CD14-positive monocyte (primary cell): Measurements from ENCODE around the gene AGBL1. TPM values are rescaled to one million over a fixed set of nuclear protein-coding genes. Genes with fewer than 3 reads are reported as not detected.

Experiments
- DNase-seq, 3 donors: peaks; one replicate each; pipeline ENCODE4 v3.0.0-alpha.2; 2011 to 2022
- H2AFZ ChIP-seq: 2 replicates; pipeline ENCODE4 v1.6.0; 2012; ENCODE audit warnings: mild to moderate bottlenecking, low read depth, low read length, inconsistent platforms; ENCODE audit not compliant: insufficient read depth, poor library complexity, severe bottlenecking
- H3K27ac ChIP-seq, 2 donors: 1 replicate in 1 of 2; 2 replicates in 1 of 2; pipeline ENCODE4 v1.5.1; 2012 to 2013; ENCODE audit warnings: low read length in 2 of 2, control low read depth in 1 of 2, inconsistent platforms in 1 of 2, low read depth in 1 of 2, mild to moderate bottlenecking in 1 of 2
- H3K27me3 ChIP-seq, 2 donors: one replicate each; pipeline versions ENCODE4 v1.6.0 to v1.6.1; 2011 to 2013; ENCODE audit warnings: low read length in 2 of 2; ENCODE audit not compliant: control insufficient read depth in 2 of 2, insufficient read depth in 2 of 2
- H3K36me3 ChIP-seq, 2 donors: replicated peaks in 1 of 2; 1 replicate in 1 of 2; 2 replicates in 1 of 2; pipeline versions ENCODE4 v1.5.1 to v1.6.1; 2012 to 2013; ENCODE audit warnings: low read length in 2 of 2, control low read depth in 1 of 2, inconsistent platforms in 1 of 2, mild to moderate bottlenecking in 1 of 2; ENCODE audit not compliant: insufficient read depth in 2 of 2, control insufficient read depth in 1 of 2
- H3K4me1 ChIP-seq, 2 donors: 1 replicate in 1 of 2; 2 replicates in 1 of 2; pipeline versions ENCODE4 v1.5.1 to v1.6.1; 2012 to 2013; ENCODE audit warnings: low read length in 2 of 2, control low read depth in 1 of 2, inconsistent platforms in 1 of 2, mild to moderate bottlenecking in 1 of 2, moderate library complexity in 1 of 2; ENCODE audit not compliant: insufficient read depth in 2 of 2, control insufficient read depth in 1 of 2
- H3K4me2 ChIP-seq: replicated peaks from 2 replicates; pipeline ENCODE3; 2012; ENCODE audit warnings: low read length, moderate library complexity, mild to moderate bottlenecking; ENCODE audit not compliant: poor library complexity, severe bottlenecking; ENCODE audit errors: extremely low read depth
- H3K4me3 ChIP-seq, 3 experiments: fragments of 200-600 bp in 1 of 3; sonication (generic) in 1 of 3; replicated peaks in 1 of 3; 1 replicate in 2 of 3; 2 replicates in 1 of 3; pipeline ENCODE4 v1.5.1; 2011 to 2013; ENCODE audit warnings: low read length in 3 of 3, mild to moderate bottlenecking in 3 of 3, control low read depth in 2 of 3, low read depth in 2 of 3, inconsistent platforms in 1 of 3, moderate library complexity in 1 of 3
- H3K79me2 ChIP-seq: 2 replicates; pipeline ENCODE4 v1.6.0; 2012; ENCODE audit warnings: mild to moderate bottlenecking, control low read depth, inconsistent platforms, low read length, moderate library complexity; ENCODE audit not compliant: insufficient read depth
- H3K9ac ChIP-seq: 2 replicates; pipeline ENCODE4 v1.6.0; 2017; ENCODE audit warnings: low read length, mild to moderate bottlenecking; ENCODE audit not compliant: insufficient read depth, poor library complexity, severe bottlenecking
- H3K9me3 ChIP-seq, 2 donors: replicated peaks in 1 of 2; 1 replicate in 1 of 2; 2 replicates in 1 of 2; pipeline versions ENCODE4 v1.5.1 to v1.6.1; 2012 to 2013; ENCODE audit warnings: low read length in 2 of 2, control low read depth in 1 of 2; ENCODE audit not compliant: control insufficient read depth in 1 of 2, insufficient read depth in 1 of 2
- H4K20me1 ChIP-seq: 2 replicates; pipeline ENCODE4 v1.6.0; 2012; ENCODE audit warnings: mild to moderate bottlenecking, low read length, control low read depth, moderate library complexity; ENCODE audit not compliant: insufficient read depth
- H3K27ac Mint-ChIP-seq, 7 donors: one replicate each; pipeline ENCODE4 v1.8.0; 2020; ENCODE audit warnings: mild to moderate bottlenecking in 7 of 7, mixed read lengths in 7 of 7, moderate library complexity in 6 of 7, inconsistent platforms in 2 of 7
- H3K27me3 Mint-ChIP-seq, 3 donors: one replicate each; pipeline ENCODE4 v1.8.0; 2021 to 2022; ENCODE audit warnings: low read depth in 3 of 3, mild to moderate bottlenecking in 3 of 3, mixed read lengths in 3 of 3, moderate library complexity in 3 of 3, inconsistent platforms in 1 of 3
- H3K36me3 Mint-ChIP-seq, 2 donors: one replicate each; pipeline ENCODE4 v1.8.0; 2020; ENCODE audit warnings: mixed read lengths in 2 of 2, inconsistent platforms in 1 of 2, mild to moderate bottlenecking in 1 of 2
- H3K4me1 Mint-ChIP-seq: one replicate; pipeline ENCODE4 v1.8.0; 2020; ENCODE audit warnings: mild to moderate bottlenecking, mixed read lengths
- H3K4me3 Mint-ChIP-seq, 2 donors: one replicate each; pipeline ENCODE4 v1.8.0; 2020; ENCODE audit warnings: mild to moderate bottlenecking in 2 of 2, mixed read lengths in 2 of 2, moderate library complexity in 1 of 2
- H3K9me3 Mint-ChIP-seq, 7 donors: one replicate each; pipeline ENCODE4 v1.8.0; 2020 to 2022; ENCODE audit warnings: mixed read lengths in 7 of 7, mild to moderate bottlenecking in 6 of 7, moderate library complexity in 6 of 7, inconsistent platforms in 2 of 7
- CTCF ChIP-seq: fragments of 200-600 bp; IDR thresholded peaks from one replicate; pipeline ENCODE4 v1.8.0; 2022; ENCODE audit warnings: antibody characterized with exemption, mild to moderate bottlenecking
- WGBS: methylation state at CpG from one replicate; pipeline ENCODE4 v1.1.5; 2013; ENCODE audit warnings: missing lambda C conversion rate; ENCODE audit not compliant: insufficient coverage; 5-methylcytosine and 5-hydroxymethylcytosine counted together
- intact Hi-C, 2 donors: fragments of 100-400 bp; cut with micrococcal nuclease; formaldehyde crosslinking; loops; one replicate each; pipeline versions ENCODE4 v1.15.0 to v1.15.1; 2023
- polyA plus RNA-seq, 3 donors: library from polyadenylated mRNA; depleted of rRNA in 1 of 3; unstranded in 2 of 3; stranded (reverse) in 1 of 3; fragments of 300-500 nt in 2 of 3; fragments of >200 nt in 1 of 3; fragmentation: Illumina TruSeq in 2 of 3; gene quantifications; 1 replicate in 2 of 3; 2 replicates in 1 of 3; pipeline ENCODE4 v1.2.3, GENCODE V29; 2012 to 2021

AGBL1 gene
- polyA plus RNA-seq, 3 donors, result not detected

- no peak overlapping the region for H3K27ac Mint-ChIP-seq
- H3K27me3 Mint-ChIP-seq, result peaks cover 0 to 2% (median 1%) of the 10 kb centered on the region in 3 donors
- intact Hi-C loops, result no loop called here
- TF ChIP-seq CTCF, result no peak
- H3K36me3 Mint-ChIP-seq, result no peaks in the 10 kb centered on the region
- Histone ChIP-seq H3K79me2 (no peaks in the 10 kb centered on the region), H3K4me3 (no peak overlapping the region), H3K27me3 (no peaks in the 10 kb centered on the region), H4K20me1 (no peaks in the 10 kb centered on the region), H2AFZ (no peak overlapping the region), H3K4me1 (no peaks in the 10 kb centered on the region), H3K9me3 (peaks cover 0 to 9% of the 10 kb centered on the region in 2 donors), H3K27ac (no peak overlapping the region), H3K4me2 (no peak overlapping the region), H3K9ac (no peak overlapping the region), H3K36me3 (no peaks in the 10 kb centered on the region)
- no peak for DNase-seq
- no peak overlapping the region for H3K4me3 Mint-ChIP-seq
- H3K9me3 Mint-ChIP-seq, result peaks cover 0 to 16% (median 2%) of the 10 kb centered on the region in 7 donors
- H3K4me1 Mint-ChIP-seq, result no peaks in the 10 kb centered on the region
- 100% methylated on average over 1 of the region's 3 CpGs for whole genome bisulfite sequencing
Measured at GRCh38 chr15:86488046-86488445, 408.4 kb downstream of the AGBL1 start.

- intact Hi-C loops, result no loop called here
Measured at GRCh38 chr15:86489981-86490380, 410.3 kb downstream of the AGBL1 start.

More at GRCh38 chr15:86489981-86490380, 410.3 kb downstream of the AGBL1 start:
- Histone ChIP-seq H3K36me3 (no peaks in the 10 kb centered on the region), H3K27ac (no peak overlapping the region), H4K20me1 (no peaks in the 10 kb centered on the region), H3K4me3 (no peak overlapping the region), H3K4me2 (no peak overlapping the region), H3K27me3 (no peaks in the 10 kb centered on the region), H3K79me2 (no peaks in the 10 kb centered on the region), H3K9ac (no peak overlapping the region), H3K4me1 (no peaks in the 10 kb centered on the region), H3K9me3 (peaks cover 0 to 9% of the 10 kb centered on the region in 2 donors), H2AFZ (no peak overlapping the region)
- no peaks in the 10 kb centered on the region for H3K4me1 Mint-ChIP-seq
- H3K27me3 Mint-ChIP-seq, result peaks cover 0 to 2% (median 1%) of the 10 kb centered on the region in 3 donors
- no peak overlapping the region for H3K4me3 Mint-ChIP-seq
- H3K27ac Mint-ChIP-seq, result no peak overlapping the region
- H3K9me3 Mint-ChIP-seq, result peaks cover 0 to 15% (median 2%) of the 10 kb centered on the region in 7 donors
- no peak for TF ChIP-seq CTCF
- H3K36me3 Mint-ChIP-seq, result no peaks in the 10 kb centered on the region
- no peak for DNase-seq
- WGBS, result 83% methylated on average over 2 of the region's 5 CpGs
